Measurements from ENCODE around the gene RASSF7. TPM values are rescaled to one million over a fixed set of nuclear protein-coding genes. Genes with fewer than 3 reads are reported as not detected.

The RASSF7 gene
- total RNA-seq, 2 experiments from 2014 or later = 15.1 to 18.0 TPM

- CTCF ChIA-PET (ENCODE audit: unreplicated experiment) = no interaction called here
These were observed 32.5 kb upstream of the RASSF7 start for GRCh38 chr11:528166-528814.

DNA sequence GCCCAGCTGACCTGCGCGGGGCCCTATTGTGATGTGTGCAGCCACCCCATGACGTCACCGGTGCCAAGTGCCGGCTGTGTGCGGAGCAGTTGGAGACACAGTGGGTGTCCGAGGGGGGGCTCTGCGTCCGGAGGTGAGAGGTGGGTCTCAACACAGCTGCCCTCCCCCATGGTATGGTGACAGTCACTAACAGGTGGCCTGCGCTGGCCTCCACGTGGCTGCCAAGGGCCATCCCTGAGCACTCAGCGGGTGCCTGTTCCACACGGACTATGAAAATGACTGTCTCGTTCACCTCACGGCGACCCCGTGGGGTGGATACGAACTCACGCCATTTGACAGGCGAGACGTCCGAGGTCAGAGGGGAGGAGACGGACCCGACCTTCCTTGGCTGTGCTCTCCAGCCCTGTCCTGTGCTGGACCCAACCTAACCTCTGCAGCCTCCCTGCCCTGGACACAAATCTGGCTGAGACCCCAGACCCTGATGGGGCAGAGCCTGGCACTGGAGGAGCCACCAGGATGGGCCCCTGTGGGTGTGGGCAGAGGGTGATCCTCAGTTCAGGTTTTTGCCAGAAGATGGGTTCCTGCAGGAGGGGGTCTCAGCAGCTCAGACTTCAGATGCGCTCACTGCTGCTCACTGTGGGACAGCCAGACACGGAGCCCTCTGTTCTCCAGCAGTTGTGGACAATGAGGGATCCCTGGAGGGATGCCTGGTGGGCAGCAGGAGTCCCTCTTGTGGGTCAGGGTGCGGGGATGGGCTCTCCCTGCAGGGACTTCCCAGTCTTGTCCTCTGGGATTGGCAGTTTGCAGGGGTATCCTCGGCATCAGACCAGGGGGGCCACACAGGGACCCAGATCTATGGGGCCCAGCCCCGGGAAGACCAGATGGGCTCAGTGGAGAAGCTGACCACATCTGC, 31.7 kb upstream of the RASSF7 start:
- Histone ChIP-seq H3K4me3 (ENCODE audit: low read depth, low read length, poor library complexity, severe bottlenecking) (no peak overlapping the region), H3K9me3 (ENCODE audit: low read length) (no peaks in the 10 kb centered on the region), H3K79me2 (ENCODE audit: insufficient read depth, low read depth, low read length) (no peaks in the 10 kb centered on the region), H3K9me2 (ENCODE audit: insufficient read depth, low read length) (no peaks in the 10 kb centered on the region), H3K36me3 (ENCODE audit: insufficient read depth, low read length) (peaks cover 17% of the 10 kb centered on the region; the same call in 1 of the 2 replicates), H2AFZ (ENCODE audit: low read length) (no peak overlapping the region), H3K27ac (ENCODE audit: low read depth, low read length, poor library complexity, severe bottlenecking) (no peak overlapping the region), H3K4me2 (ENCODE audit: low read length) (no peak overlapping the region), H3K4me1 (ENCODE audit: insufficient read depth, low read length, poor library complexity, severe bottlenecking) (peaks cover 3% of the 10 kb centered on the region), H4K20me1 (ENCODE audit: insufficient read depth, low read length) (no peaks in the 10 kb centered on the region)
- POLR2A ChIA-PET = no interaction called here
- CTCF ChIA-PET (ENCODE audit: unreplicated experiment) = no interaction called here
- TF ChIP-seq EZH2phosphoT487 (IDR thresholded peaks at IDR 0.05; ENCODE audit: borderline replicate concordance, low read depth, low read length) = no peak
- TF ChIP-seq CTCF (conservative IDR thresholded peaks at IDR 0.05; ENCODE audit: low read length) = no peak
- no peak for DNase-seq (ENCODE audit: low spot score)
- no TSS peak for BruUV-seq (replicated peaks)
- intact Hi-C loops (cut with micrococcal nuclease; ENCODE audit: unreplicated experiment) = no loop called here

More at GRCh38 chr11:528166-528814, 32.5 kb upstream of the RASSF7 start:
- no peaks in the 10 kb centered on the region for H3K79me2 ChIP-seq (ENCODE audit: insufficient read depth, low read depth, low read length)
- DNase-seq (ENCODE audit: low spot score) = no peak
- H2AFZ ChIP-seq (ENCODE audit: low read length) = no peak overlapping the region
- no peaks in the 10 kb centered on the region for H3K9me2 ChIP-seq (ENCODE audit: insufficient read depth, low read length)
- no peak overlapping the region for H3K27ac ChIP-seq (ENCODE audit: low read depth, low read length, poor library complexity, severe bottlenecking)
- H3K4me3 ChIP-seq (ENCODE audit: low read depth, low read length, poor library complexity, severe bottlenecking) = no peak overlapping the region
- H3K36me3 ChIP-seq (ENCODE audit: insufficient read depth, low read length) = peaks cover 12% of the 10 kb centered on the region; the same call in 1 of the 2 replicates
- TF ChIP-seq EZH2phosphoT487 (IDR thresholded peaks at IDR 0.05; ENCODE audit: borderline replicate concordance, low read depth, low read length) (no peak), CTCF (conservative IDR thresholded peaks at IDR 0.05; ENCODE audit: low read length) (no peak)
- H3K4me2 ChIP-seq (ENCODE audit: low read length) = no peak overlapping the region
- POLR2A ChIA-PET = no interaction called here
- H3K9me3 ChIP-seq (ENCODE audit: low read length) = no peaks in the 10 kb centered on the region
- H4K20me1 ChIP-seq (ENCODE audit: insufficient read depth, low read length) = no peaks in the 10 kb centered on the region
- intact Hi-C loops (cut with micrococcal nuclease; ENCODE audit: unreplicated experiment) = no loop called here
- H3K4me1 ChIP-seq (ENCODE audit: insufficient read depth, low read length, poor library complexity, severe bottlenecking) = no peaks in the 10 kb centered on the region
- BruUV-seq (replicated peaks) = no TSS peak

Measured in OCI-LY7 (cell line).